ENCODE results near the gene TLE4.

The TLE4 gene

GRCh38 chr9:79660615-79661014 lies 88.8 kb downstream of the TLE4 start:
- TF ChIP-seq ZFX (IDR thresholded peaks at IDR 0.05; ENCODE audit: borderline replicate concordance) (no peak), CTCF (IDR thresholded peaks at IDR 0.05) (no peak)
- no peak overlapping the region for H3K27ac ChIP-seq

GRCh38 chr9:79661279-79661678 lies 89.5 kb downstream of the TLE4 start:
- no peak overlapping the region for H3K27ac ChIP-seq
- TF ChIP-seq CTCF (IDR thresholded peaks at IDR 0.05) (no peak), ZFX (IDR thresholded peaks at IDR 0.05; ENCODE audit: borderline replicate concordance) (no peak)

DNA sequence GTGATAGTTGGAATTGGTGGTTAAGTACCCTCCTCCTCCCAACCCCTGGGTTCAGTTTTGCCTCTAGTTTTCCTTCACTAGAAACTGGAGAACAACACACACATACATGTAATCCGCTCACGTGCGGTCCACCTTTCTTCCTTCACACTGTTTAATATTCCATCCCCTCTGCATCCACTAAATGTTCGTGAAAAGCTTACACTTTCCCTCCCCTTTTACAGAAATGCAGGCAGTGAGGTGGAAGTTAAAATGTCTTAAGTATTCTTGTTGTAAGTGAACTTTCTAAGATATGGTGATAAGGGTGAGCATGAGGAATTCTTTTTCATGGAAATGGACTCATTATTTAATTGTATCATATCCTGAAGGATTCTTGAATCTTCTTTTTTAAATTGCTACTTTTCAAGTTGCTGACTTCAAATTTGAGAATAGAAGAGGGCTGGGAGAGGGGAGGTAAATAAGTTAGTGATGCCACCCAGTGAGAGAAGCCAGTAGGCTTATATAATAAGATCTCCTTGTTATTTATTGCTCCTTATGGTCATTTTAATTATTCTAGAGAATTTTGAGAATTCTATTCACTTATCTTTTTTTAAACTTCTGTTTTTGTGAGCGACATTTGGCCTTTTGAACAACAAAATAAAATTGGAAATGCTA lies 90.2 kb downstream of the TLE4 start:
- H3K27ac ChIP-seq = no peak overlapping the region
- TF ChIP-seq ZFX (IDR thresholded peaks at IDR 0.05; ENCODE audit: borderline replicate concordance) (no peak), CTCF (IDR thresholded peaks at IDR 0.05) (no peak)

- H3K27ac ChIP-seq = no peak overlapping the region
- TF ChIP-seq CTCF (IDR thresholded peaks at IDR 0.05) = no peak
Measured at GRCh38 chr9:79662537-79662956, 90.8 kb downstream of the TLE4 start.

DNA sequence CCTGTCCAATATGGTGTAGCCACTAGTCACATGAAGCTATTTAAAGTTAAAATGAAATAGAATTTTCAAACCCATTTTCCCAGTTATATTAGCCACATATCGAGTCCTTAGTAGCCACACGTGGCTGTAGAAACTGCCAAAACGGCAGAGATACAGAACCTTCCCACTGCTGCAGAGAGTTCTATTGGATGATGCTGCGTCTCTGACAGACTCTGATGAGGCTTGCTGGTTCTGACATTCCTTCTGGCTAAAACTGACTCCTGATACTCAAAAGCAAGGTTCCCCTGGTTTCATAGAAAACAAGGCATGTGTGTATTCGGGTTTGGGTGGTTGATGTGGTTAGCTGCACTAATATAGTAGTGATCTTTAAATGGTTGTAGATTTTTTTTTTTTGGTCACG lies 91.5 kb downstream of the TLE4 start:
- TF ChIP-seq CTCF (IDR thresholded peaks at IDR 0.05) (no peak), ZFX (IDR thresholded peaks at IDR 0.05; ENCODE audit: borderline replicate concordance) (no peak)
- no peak overlapping the region for H3K27ac ChIP-seq

DNA sequence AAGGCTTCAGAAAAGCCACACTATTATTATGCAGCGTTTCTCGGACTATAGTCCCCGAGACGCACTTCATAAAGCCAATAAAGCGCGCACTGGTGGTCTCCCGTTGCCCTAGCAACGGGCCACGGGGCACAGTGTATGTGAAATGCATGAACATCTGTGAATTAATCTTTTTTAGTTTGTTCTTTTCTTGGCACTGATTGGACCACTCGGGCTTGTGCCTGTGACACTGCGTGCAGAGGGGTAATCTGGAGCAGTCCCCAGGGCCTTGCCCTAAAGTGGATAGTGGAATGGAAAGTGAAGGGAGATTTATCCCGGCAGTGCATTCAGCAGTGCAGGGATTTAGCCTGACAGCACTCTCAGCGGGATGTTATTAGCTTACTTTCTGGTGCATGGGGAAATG lies 92.1 kb downstream of the TLE4 start:
- H3K27ac ChIP-seq = no peak overlapping the region
- TF ChIP-seq ZFX (IDR thresholded peaks at IDR 0.05; ENCODE audit: borderline replicate concordance) (no peak), CTCF (IDR thresholded peaks at IDR 0.05) (no peak)

GRCh38 chr9:79664375-79664831 lies 92.6 kb downstream of the TLE4 start:
- no peak overlapping the region for H3K27ac ChIP-seq

More at GRCh38 chr9:79664375-79664831, 92.6 kb downstream of the TLE4 start:
- TF ChIP-seq ZFX (IDR thresholded peaks at IDR 0.05; ENCODE audit: borderline replicate concordance) (no peak), CTCF (IDR thresholded peaks at IDR 0.05) (no peak)
